Parathyroid adenoma (tissue), 2 donors: ENCODE results near the gene NR5A1.

Source experiments
- H2AFZ ChIP-seq: fragments of 300-600 bp; sonication (generic); one replicate; pipeline ENCODE4 v1.7.0; 2017; ENCODE audit warnings: antibody characterized with exemption, mild to moderate bottlenecking
- H3K27ac ChIP-seq: fragments of 300-600 bp; sonication (generic); one replicate; pipeline ENCODE4 v1.7.0; 2017
- H3K27me3 ChIP-seq: fragments of 300-600 bp; sonication (generic); one replicate; pipeline ENCODE4 v1.7.0; 2017; ENCODE audit warnings: low read length; ENCODE audit not compliant: control insufficient read depth, insufficient read depth
- H3K36me3 ChIP-seq: fragments of 300-600 bp; sonication (generic); one replicate; pipeline ENCODE4 v1.7.0; 2017; ENCODE audit warnings: low read length; ENCODE audit not compliant: control insufficient read depth, insufficient read depth
- H3K4me1 ChIP-seq: fragments of 300-600 bp; sonication (generic); one replicate; pipeline ENCODE4 v1.7.0; 2017; ENCODE audit warnings: control low read depth
- H3K4me2 ChIP-seq: fragments of 300-600 bp; sonication (generic); one replicate; pipeline ENCODE4 v1.7.0; 2017; ENCODE audit warnings: low read length
- H3K4me3 ChIP-seq: fragments of 300-600 bp; sonication (generic); one replicate; pipeline ENCODE4 v1.7.0; 2017; ENCODE audit warnings: low read depth, low read length
- H3K79me2 ChIP-seq: fragments of 300-600 bp; sonication (generic); one replicate; pipeline ENCODE4 v1.7.0; 2017; ENCODE audit warnings: control low read depth
- H3K9ac ChIP-seq: fragments of 300-600 bp; sonication (generic); one replicate; pipeline ENCODE4 v1.7.0; 2017; ENCODE audit warnings: mild to moderate bottlenecking
- H3K9me3 ChIP-seq: fragments of 300-600 bp; sonication (generic); one replicate; pipeline ENCODE4 v1.7.0; 2017; ENCODE audit warnings: low read length; ENCODE audit not compliant: control insufficient read depth
- CTCF ChIP-seq: fragments of 300-600 bp; sonication (generic); IDR thresholded peaks from one replicate; pipeline ENCODE4 v1.7.0; 2017; ENCODE audit warnings: antibody characterized with exemption, mild to moderate bottlenecking
- donor health status: primary hyperparathyroidism.

The NR5A1 gene

GRCh38 chr9:124520206-124520596 lies 13.0 kb upstream of the NR5A1 start:
- Histone ChIP-seq H2AFZ (no peak overlapping the region), H3K27ac (no peak overlapping the region), H3K9me3 (no peaks in the 10 kb centered on the region), H3K4me2 (no peak overlapping the region), H3K79me2 (no peaks in the 10 kb centered on the region), H3K4me1 (no peaks in the 10 kb centered on the region), H3K27me3 (no peaks in the 10 kb centered on the region), H3K36me3 (no peaks in the 10 kb centered on the region), H3K4me3 (no peak overlapping the region), H3K9ac (no peak overlapping the region)
- no peak for TF ChIP-seq CTCF

GRCh38 chr9:124518116-124518515 lies 10.9 kb upstream of the NR5A1 start:
- no peaks in the 10 kb centered on the region for H3K36me3 ChIP-seq
- H3K4me2 ChIP-seq: no peak overlapping the region
- no peaks in the 10 kb centered on the region for H3K79me2 ChIP-seq
- no peaks in the 10 kb centered on the region for H3K9me3 ChIP-seq
- H3K27me3 ChIP-seq: no peaks in the 10 kb centered on the region
- no peak for TF ChIP-seq CTCF
- no peak overlapping the region for H3K9ac ChIP-seq
- H2AFZ ChIP-seq: no peak overlapping the region
- no peak overlapping the region for H3K4me3 ChIP-seq
- H3K4me1 ChIP-seq: no peaks in the 10 kb centered on the region
- no peak overlapping the region for H3K27ac ChIP-seq

- Histone ChIP-seq H3K79me2 (no peaks in the 10 kb centered on the region), H3K9ac (no peak overlapping the region), H3K4me1 (no peaks in the 10 kb centered on the region), H3K36me3 (no peaks in the 10 kb centered on the region), H3K4me2 (no peak overlapping the region), H3K27ac (no peak overlapping the region), H3K9me3 (no peaks in the 10 kb centered on the region), H3K27me3 (no peaks in the 10 kb centered on the region), H2AFZ (no peak overlapping the region), H3K4me3 (no peak overlapping the region)
- TF ChIP-seq CTCF: no peak
Measured at GRCh38 chr9:124517600-124517999, 10.4 kb upstream of the NR5A1 start.

GRCh38 chr9:124514874-124515273 lies 7.7 kb upstream of the NR5A1 start:
- Histone ChIP-seq H3K36me3 (no peaks in the 10 kb centered on the region), H3K27me3 (no peaks in the 10 kb centered on the region), H3K79me2 (no peaks in the 10 kb centered on the region), H3K27ac (no peak overlapping the region), H3K4me3 (no peak overlapping the region), H2AFZ (no peak overlapping the region), H3K4me1 (no peaks in the 10 kb centered on the region), H3K9me3 (no peaks in the 10 kb centered on the region), H3K9ac (no peak overlapping the region), H3K4me2 (no peak overlapping the region)
- no peak for TF ChIP-seq CTCF

GRCh38 chr9:124514125-124514524 lies 6.9 kb upstream of the NR5A1 start:
- H3K4me3 ChIP-seq: no peak overlapping the region
- H3K9me3 ChIP-seq: no peaks in the 10 kb centered on the region
- TF ChIP-seq CTCF: no peak
- no peak overlapping the region for H3K27ac ChIP-seq
- no peak overlapping the region for H2AFZ ChIP-seq
- no peak overlapping the region for H3K9ac ChIP-seq
- H3K36me3 ChIP-seq: no peaks in the 10 kb centered on the region
- H3K4me1 ChIP-seq: no peaks in the 10 kb centered on the region
- H3K4me2 ChIP-seq: no peak overlapping the region
- H3K27me3 ChIP-seq: no peaks in the 10 kb centered on the region
- H3K79me2 ChIP-seq: no peaks in the 10 kb centered on the region
